GM19099 (cell line): Measurements from ENCODE around the gene CILP2.

Source experiments
- POLR2A ChIP-seq: IDR thresholded peaks from 3 replicates; pipeline ENCODE4 v1.6.1; 2011; ENCODE audit warnings: low read depth; ENCODE audit not compliant: insufficient read length; ENCODE audit errors: extremely low read depth

CILP2 gene

GRCh38 chr19:19538061-19538784 is at the start of gene CILP2:
Gene CILP2 (plus strand): TSS chr19:19538265. CDS start chr19:19538350, 85 bp downstream.
- TF ChIP-seq POLR2A = no peak

- TF ChIP-seq POLR2A = peak; percentile 45
Observed at GRCh38 chr19:19488875-19489690, 49.0 kb upstream of the CILP2 start.

- TF ChIP-seq POLR2A = no peak
Observed at GRCh38 chr19:19489804-19490204, 48.3 kb upstream of the CILP2 start.

- TF ChIP-seq POLR2A = no peak
Observed at GRCh38 chr19:19490214-19490968, 47.7 kb upstream of the CILP2 start.

- no peak for TF ChIP-seq POLR2A
Observed at GRCh38 chr19:19491321-19492025, 46.6 kb upstream of the CILP2 start.

GRCh38 chr19:19492026-19492610 is 45.9 kb upstream of the CILP2 start:
- TF ChIP-seq POLR2A = no peak

- TF ChIP-seq POLR2A = no peak
Observed at GRCh38 chr19:19493841-19494546, 44.1 kb upstream of the CILP2 start.

GRCh38 chr19:19495614-19496603 is 42.2 kb upstream of the CILP2 start:
- TF ChIP-seq POLR2A = no peak

- no peak for TF ChIP-seq POLR2A
Observed at GRCh38 chr19:19498255-19498991, 39.6 kb upstream of the CILP2 start.

GRCh38 chr19:19499272-19499995 is 38.6 kb upstream of the CILP2 start:
- TF ChIP-seq POLR2A = no peak

- TF ChIP-seq POLR2A = no peak
Observed at GRCh38 chr19:19500975-19501644, 37.0 kb upstream of the CILP2 start.

GRCh38 chr19:19501798-19502197 is 36.3 kb upstream of the CILP2 start:
- no peak for TF ChIP-seq POLR2A
